NCI-H69 (cell line): ENCODE data around the gene SPATA16.
"Not testable (repeated sequence)": the region's sequence is repeated elsewhere in the genome, so short reads cannot be mapped to it uniquely, and the experiment has no call there.

Experiments
- DNase-seq: peaks from one replicate; lab custom pipeline; 2025; lab: John Stamatoyannopoulos, UW

Gene SPATA16

DNA sequence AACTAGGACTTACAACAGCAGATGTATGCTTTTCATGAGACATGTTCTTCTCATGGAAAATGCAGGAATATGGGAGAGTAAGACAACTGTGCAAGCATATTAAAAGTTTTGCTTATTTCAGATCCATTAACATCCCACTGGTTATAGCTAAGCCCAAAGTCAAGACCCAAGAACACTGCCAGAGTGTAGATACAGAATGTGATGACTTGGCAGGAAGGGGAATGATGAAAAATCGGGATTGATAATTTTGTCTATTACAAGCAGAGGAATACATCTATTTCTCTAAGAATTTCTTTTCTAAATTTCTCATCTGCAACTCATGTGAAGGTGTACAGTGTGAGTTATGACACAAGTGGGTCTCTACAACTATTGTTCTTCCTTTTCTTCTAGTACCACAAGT is 76.4 kb downstream of the SPATA16 start:
- no peak for DNase-seq

GRCh38 chr3:173058229-173058628 is 82.8 kb downstream of the SPATA16 start:
- no peak for DNase-seq

GRCh38 chr3:173055228-173055933 is 85.7 kb downstream of the SPATA16 start:
- DNase-seq, result no peak

DNA sequence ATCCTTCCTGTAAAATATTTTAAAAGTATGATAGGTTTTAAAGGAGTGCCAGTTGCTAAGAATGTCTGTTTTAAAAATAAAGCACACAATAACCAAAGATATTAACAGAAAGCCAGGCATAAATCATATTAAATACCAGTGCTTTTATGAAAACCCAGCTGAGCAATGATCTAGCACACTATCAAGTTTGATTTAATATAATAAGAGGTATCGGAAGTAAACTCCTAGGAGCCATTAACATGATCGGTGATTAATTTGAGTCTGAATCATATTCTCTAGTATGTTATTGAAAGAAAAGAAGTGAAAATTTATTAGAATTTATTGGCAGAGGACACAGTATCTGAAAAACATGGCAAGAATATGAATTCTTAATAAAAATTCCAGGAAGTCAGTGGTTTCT is 91.7 kb downstream of the SPATA16 start:
- no peak for DNase-seq

DNA sequence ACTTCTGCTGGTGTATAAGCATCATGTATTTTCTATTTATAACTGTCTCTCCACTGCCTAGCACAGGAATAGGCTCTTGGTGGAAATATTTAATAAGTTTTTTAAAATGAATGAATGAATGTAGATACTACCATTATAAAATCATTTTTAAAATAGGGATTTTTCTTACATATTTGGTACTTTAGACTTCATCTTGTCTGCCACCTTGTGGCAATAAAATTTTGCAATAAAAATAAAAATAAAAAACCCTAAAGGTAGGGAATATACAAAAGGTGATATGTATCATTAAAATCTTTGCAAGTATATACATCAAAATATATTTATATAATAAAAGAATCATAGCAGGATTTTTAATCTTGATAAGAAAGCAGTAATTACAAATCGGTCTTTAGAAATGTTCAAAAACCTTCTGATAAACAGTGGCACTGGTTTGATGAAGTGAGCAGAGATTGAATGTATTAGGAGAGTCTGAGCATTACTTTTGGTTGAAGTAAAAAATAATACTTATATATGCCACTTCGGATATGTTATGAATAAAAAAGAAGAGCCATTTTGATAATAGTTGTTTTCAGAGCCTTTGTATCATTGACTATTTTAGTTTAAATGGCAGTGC is 95.2 kb downstream of the SPATA16 start:
- peak; percentile 36 for DNase-seq

GRCh38 chr3:173044998-173045397 is 96.0 kb downstream of the SPATA16 start:
- no peak for DNase-seq

- DNase-seq, result no peak
These were observed 97.3 kb downstream of the SPATA16 start for GRCh38 chr3:173043757-173044156.

- no peak for DNase-seq
These were observed 102.6 kb downstream of the SPATA16 start for GRCh38 chr3:173038484-173038871.

DNA sequence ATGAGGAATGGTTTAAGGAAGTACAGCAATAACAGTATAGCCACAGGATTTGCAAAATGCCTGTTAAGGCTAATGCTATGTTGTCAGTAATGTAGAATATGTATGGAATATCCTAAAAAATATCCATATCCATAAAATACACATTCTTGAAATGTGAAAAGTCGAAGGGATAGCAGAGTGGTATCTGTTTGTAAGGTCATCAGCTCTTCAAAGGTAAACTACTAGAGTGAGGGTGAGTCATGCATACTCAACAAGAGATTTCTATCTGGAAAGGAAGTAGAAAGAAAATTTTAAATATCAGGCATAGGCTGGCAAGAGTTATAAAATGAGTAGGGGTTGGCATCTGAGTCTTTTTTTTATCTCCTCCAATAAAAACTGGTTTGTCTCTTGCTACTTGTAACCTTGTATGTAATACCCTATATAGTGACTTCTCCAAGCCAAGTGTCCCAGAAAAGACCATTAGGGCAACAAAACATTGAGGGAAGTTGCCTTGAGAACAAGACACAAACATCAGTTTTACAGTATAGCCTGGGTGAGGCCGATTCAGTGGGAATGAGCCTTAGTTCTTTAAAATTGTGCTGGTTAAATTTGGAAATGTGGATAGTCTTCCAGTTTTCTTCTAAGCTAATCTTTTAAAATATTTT is 103.1 kb downstream of the SPATA16 start:
- DNase-seq, result no peak

DNA sequence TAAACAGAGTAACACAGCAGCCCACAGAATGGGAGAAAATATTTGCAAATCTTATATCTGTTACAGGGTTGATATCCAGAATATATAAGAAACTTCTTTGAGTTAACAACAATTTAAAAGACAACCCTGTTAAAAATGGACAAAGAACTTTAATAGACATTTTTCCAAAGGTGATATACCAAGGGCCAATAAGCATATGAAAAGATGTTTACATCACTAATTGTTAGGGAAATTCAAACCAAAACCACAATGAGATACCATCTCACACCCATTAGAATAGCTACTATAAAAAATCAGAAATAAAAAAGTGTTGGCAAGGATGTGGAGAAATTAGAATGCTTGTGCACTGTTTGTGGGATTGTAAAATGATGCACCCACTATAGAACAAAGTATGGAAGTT is 110.8 kb downstream of the SPATA16 start:
- DNase-seq, result no peak

DNA sequence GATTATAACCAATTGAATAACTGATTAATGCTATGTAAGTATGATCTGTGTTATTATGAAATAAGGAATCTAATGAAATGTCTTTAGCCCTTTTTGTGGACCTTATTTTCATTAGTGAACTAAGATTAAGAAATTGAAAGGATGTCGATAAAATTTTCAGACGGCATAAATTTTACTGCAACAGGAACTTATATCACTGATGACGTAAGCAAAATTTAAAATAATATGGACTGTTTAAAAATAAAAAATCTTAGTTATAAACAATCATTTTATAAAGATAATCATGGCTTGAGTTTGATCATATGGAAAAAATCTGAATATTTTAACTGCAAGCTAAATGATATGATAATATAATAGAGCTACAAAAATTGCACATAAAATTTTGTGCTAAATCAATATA is 112.7 kb downstream of the SPATA16 start:
- DNase-seq, result no peak

DNA sequence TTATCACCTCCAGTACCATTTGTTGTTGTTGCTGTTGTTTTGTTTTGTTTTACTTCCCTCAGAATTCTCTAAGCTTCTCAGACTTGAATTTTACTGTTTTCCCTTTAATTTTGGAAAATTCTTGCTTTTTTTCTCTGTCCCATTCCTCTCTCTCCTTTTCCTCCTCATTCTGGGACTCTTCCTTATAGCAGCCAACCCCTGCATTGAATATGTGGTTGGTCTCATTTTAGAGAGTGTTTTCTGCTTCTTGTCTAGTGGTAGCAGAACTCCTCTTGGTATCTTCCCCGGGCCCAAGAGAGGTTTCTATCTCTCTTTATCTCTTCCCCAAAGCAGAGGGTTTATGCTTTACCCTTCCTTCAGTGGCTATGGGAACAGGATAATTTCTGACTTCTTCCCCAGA is 113.6 kb downstream of the SPATA16 start:
- no peak for DNase-seq

- no peak for DNase-seq
These were observed 115.1 kb downstream of the SPATA16 start for GRCh38 chr3:173025941-173026340.

DNA sequence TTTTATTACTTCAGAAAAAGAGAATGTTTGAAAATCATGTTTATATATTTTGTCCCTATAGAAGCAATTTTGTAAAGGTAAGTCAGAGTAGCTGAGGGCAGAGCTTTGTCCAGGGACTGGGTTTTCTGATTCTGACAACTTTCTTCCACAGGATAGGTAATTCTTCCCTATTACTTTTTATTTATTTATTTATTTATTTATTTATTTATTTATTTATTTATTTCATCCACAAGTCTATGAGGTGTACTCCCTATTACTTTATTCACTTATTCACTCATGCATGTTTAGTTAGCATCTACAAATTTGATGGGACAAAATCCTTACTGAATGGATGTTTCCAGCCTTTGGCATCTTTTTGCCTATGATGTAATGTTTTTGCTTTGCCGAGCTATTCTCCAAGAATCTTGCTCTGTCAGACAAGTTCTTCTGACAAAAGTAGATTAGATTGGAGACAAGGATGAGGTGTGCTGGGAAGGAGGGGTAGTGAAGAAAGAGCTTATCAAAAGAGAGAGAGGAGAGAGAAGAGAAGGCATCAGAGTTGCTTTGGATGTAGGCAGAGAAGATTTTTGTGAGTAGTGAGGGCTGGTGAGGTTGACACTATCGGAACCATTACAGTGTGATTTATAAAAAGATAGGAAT is 119.4 kb downstream of the SPATA16 start:
- DNase-seq, result no peak

DNA sequence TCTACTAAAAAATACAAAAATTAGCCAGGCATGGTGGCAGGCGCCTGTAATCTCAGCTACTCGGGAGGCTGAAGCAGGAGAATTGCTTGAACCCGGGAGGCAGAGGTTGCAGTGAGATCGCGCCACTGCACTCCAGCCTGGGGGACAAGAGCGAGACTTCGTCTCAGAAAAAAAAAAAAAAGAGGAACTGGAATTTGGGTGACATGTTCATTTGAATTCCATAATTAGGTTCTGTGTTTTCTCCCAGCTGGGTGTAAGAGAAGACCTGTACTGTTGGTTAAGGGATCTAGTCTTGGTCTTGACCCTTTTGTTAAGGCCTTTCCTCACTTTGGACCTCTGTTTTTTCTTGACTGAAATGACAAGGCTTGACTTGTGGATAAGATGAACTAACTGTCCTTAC is 120.9 kb downstream of the SPATA16 start:
- DNase-seq, result not testable (repeated sequence)

DNA sequence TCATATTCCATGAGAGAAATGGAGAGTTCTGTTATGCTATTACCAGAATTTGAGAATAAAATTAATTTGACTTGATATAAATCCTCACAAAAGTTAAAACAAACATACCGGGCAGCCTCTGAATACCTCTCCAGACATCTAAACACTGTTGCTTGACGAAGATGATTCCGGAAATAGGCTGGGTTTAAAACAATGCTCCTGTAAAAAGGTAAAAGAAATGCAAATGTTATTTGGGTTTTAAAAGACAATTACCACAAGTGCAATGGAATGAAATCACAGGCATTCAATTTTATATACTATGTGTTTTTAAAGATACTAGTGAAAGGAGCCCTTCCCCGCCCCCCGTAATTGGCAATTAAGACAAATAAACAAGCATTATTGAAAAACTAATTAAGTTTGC is 121.7 kb downstream of the SPATA16 start:
- no peak for DNase-seq

DNA sequence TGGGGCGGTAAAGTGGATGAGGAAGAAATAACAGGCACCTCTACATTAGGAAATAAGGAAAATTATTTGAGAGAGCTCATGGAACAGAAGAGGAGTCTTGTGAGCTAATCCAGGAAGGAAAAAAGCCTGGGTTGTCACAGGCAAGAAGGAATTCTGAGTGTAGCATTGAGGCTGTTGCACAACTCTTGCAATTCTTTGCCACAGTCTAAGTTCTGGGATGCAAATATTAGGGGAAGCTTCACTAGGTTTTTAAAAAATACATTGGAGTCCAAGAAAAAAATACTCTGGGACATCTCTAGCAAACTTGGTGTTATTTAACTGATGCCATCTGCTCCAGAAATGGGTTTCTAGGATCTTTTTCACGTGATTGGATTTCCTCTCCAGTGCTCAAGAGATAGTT is 122.3 kb downstream of the SPATA16 start:
- no peak for DNase-seq

DNA sequence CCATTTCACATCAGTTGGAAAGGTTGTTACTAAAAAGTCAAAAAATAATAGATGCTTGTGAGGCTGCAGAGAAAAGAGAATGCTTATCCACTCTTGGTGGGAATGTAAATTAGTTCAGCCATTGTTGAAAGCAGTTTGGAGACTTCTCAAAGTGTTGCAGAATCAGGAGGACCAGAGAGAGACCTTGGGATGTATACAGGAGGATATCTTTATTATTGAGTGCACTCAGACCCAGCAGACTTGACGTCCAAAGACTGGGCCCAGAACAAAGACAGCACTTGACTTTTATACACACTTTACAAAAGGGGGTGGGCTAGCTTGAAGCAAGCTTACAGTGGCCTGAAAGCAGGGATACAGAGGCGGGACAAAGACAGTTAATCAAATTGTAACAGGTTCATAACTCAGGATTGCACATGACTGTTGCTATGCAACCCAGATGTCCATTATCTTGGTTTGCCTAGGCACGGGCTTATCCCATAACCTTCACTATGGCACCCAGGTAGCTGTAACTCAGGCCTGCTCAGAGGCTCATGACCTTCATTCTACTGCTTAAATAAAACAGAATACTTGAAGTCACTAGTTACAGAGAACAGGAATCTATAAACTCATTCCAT is 127.7 kb downstream of the SPATA16 start:
- no peak for DNase-seq

- DNase-seq, result no peak
These were observed 131.6 kb downstream of the SPATA16 start for GRCh38 chr3:173009410-173009809.

- DNase-seq, result no peak
These were observed 132.1 kb downstream of the SPATA16 start for GRCh38 chr3:173008978-173009377.

GRCh38 chr3:173007079-173007723 is 133.8 kb downstream of the SPATA16 start:
- no peak for DNase-seq

DNA sequence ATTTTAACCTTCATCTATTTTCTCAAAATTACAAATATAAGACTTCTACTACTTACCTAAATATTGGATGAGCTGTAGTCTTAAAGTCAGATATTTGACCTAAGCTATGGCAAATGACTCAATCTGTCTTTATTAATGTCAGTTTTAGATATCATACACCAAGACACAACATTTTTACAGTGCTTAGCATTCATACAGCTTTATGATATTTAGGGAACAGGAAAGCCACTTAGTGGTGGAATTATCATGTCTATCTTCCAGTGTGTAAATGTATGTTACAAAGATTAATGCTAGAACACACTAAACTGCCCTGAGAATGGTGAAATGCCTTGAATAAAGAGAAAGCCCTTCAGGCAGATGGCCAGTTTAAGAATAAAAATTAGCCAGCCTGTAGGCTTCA is 135.0 kb downstream of the SPATA16 start:
- no peak for DNase-seq
